GM19324 (cell line): ENCODE results near the gene BCL2L2.

Experiments used
- ATAC-seq: cut with Tn5 transposase; IDR thresholded peaks from one replicate; pipeline ENCODE4 v1.9.1; 2021; ENCODE audit warnings: mild to moderate bottlenecking, moderate library complexity; ENCODE audit not compliant: unreplicated experiment, low FRiP score

The BCL2L2 gene

DNA sequence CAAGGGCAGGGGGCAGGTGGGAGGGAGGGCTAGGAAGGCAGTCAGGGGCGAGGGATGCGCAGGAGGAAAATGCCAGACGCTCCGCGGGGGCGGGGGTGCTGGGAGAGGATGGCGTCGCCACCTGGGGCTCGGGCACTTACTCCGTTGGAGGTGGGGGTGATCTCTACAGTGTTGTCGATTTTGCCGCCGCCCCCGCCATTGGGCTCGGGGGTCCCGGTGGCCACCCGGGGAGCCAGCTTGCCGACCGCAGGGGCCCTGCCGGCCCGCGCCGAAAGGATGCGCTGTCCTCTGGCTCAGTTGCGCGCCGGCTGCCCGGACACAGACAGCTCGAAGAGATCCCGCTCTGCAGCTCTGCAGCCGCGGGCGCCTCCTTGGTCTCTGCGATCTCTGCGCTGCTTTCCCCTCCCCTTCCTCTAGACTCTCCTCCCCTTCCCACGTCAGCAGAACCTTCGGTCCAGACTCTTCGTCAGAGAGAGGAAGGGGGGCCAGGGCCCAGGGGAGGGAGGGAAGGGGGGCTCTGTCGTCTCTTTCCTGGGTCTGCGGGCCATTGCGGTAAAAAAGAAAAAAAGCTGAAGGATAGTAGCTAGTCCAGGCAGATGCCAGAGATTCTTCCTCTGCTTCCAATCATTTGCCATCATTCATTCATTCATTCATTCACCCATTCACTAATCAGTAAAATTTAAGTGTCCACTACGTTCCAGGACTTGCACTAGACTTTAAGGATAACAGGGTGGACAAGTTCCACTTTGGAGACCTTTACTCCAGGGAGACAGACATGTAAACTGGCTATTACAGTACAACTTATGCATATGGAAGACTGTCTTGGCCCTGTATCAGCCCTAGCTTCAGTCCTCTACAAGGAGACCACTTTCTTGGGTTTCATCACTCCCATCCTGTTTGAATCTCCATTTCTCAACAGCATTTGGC is 46.1 kb downstream of the BCL2L2 start, which contains the start of gene SLC22A17:
SLC22A17 (minus strand) TSS at position 382 of the 927 bp plus-strand sequence.
- no peak for ATAC-seq

- no peak for ATAC-seq
Observed at GRCh38 chr14:23353433-23353780, 46.8 kb downstream of the BCL2L2 start.

- no peak for ATAC-seq
Observed at GRCh38 chr14:23354990-23355389, 48.4 kb downstream of the BCL2L2 start.

DNA sequence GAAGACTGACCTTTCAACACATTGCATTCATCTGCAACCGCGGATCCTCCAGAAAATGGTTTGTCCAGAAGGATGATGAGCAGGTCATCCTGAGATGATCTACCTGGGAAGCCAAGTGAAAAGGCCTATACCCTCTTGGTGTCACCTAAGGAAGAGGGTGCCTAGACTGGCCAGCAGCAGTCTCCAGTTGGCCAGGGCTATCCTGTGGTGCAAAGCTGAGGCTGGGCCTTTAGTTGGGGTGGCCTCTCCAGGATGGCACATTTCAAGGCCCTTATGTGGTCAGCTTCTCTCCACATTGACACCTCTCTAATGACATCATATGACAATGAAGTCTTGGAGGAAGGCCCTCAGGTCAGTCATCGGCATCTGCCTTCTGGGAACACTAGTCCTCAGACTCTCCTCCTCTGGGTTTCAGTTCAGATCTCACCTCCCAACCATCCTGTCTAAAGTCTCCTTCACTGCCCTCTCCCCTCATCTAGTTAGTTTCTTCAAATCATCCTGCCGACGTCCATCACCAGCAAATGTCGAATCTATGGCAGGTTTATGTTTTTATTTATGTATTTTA is 49.3 kb downstream of the BCL2L2 start:
- ATAC-seq, result no peak

DNA sequence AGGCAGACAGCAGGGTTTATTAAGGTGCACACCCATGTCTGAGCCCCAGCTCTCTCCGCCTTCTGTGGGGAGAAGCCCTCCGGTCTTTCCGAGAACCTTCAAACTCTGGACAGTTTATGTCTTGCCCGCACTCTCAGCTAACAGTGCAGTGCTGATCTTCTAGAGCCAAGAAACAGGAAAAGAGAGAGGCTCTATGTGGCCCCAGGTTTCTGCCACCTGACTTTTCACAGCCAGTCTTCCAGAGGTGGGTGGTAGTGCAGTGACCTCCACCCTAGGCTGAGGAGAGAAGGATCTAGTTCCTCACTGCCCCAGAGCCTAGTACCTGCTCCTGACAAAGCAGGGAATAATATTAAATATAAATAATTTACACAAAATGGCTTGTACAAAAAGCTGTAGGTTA is 50.0 kb downstream of the BCL2L2 start:
- no peak for ATAC-seq

- ATAC-seq, result no peak
Observed at GRCh38 chr14:23357261-23357660, 50.6 kb downstream of the BCL2L2 start.

DNA sequence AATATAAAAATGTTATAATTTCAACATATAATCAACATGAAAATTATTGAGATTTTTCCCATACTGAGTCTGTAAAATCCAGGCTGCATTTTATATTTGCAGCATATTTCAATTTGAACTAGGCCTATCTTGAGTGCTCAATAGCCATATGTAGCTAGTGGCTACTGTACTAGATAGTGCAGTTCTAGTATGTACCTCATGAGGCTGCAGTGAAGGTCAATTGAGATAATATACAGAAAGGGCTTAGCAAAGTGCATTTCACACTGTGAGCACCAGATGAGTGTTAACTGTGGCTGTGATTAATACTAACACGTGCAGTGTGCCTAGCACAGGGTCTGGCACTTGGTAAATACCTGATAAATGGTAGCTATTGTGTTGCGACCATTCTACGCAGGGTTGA is 51.4 kb downstream of the BCL2L2 start:
- ATAC-seq, result no peak

DNA sequence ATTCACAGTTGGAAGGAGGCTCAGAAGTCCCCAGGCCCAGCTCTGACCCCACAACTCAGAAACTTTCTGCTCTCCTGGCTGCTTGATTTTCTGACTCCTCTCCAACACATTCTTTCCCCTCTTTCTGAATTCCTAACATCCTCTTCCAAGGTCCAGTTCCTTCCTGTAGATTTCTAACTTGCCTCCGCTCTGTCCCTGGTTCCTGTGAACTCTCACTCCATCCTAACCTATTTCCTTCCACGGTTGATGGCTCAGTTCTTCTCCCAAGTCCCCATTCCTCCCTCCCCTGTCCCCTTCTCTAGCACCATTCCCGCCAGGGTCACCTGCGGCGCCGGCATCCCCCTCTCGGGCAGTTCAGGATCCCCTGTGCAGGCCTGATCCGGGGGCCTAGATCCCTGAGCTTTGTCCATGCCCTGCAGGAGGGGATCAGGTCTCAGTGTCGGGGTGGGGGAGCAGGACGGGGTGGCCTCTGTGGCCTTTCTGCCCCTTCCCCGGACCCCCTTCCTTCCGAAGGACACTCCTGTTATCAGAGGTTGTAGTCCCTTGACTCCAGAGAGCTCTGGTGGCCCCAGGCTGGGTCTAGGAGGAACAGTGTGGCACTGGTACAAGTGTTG is 52.0 kb downstream of the BCL2L2 start:
- no peak for ATAC-seq

DNA sequence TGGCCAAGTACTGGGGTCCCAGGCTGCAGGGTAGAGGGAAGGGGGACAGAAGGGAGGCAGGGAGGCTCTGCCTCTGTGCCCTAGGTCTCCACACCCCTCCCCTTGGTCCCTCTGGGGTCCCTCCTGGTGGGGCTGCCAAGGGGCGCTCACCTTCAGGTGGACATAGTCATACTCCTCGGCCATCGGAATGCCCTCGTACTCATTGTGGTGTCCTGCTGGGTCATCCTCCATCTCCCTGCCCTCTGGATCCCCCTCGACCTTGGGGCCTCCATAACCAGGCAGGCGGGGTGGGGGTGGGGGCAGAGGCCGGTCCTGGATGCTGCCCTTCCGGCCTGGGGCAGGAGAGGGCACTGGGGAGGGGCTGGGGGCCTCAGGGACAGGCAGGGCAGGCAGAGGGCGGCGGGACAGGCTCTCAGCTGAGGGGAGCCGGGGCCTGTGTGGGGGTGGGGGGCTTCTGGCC is 52.6 kb downstream of the BCL2L2 start:
- ATAC-seq, result no peak

GRCh38 chr14:23359722-23360447 is 53.3 kb downstream of the BCL2L2 start:
- no peak for ATAC-seq

- no peak for ATAC-seq
Observed at GRCh38 chr14:23360496-23360895, 53.9 kb downstream of the BCL2L2 start.

- ATAC-seq, result no peak
Observed at GRCh38 chr14:23361320-23361719, 54.7 kb downstream of the BCL2L2 start.
